ENCODE results near the gene AKT3.

Gene AKT3

DNA sequence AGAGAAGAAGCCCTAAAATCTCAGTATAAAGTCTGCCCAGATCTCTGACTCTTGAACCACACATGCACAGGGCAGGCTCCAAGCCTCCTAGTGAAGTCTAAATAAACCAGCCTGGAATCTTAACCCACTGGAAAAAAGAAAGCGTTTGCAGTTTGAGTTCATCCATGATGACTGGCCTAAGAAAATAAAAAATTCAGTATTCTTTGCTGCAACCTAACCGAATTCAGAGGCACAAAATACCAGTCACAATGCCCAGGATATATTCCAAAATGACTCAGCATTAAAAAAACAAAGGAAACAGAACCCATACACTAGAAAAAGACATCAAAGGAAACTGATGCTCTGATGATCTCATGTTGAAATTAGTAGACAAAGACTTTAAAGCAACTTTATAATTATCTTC is 325.0 kb downstream of the AKT3 start:
- peaks cover 3% of the 10 kb centered on the region for H3K79me1 ChIP-seq (ENCODE audit: low read length)
- H4K8ac ChIP-seq (ENCODE audit: low read depth, low read length): no peak overlapping the region
- no peaks in the 10 kb centered on the region for H3K27me3 ChIP-seq (ENCODE audit: insufficient read depth, low read length)
- peaks cover 0 to 7% of the 10 kb centered on the region in 2 experiments for H3K4me1 ChIP-seq (ENCODE audit: control insufficient read depth in 1 of 2, insufficient read depth in 2 of 2, low read length in 2 of 2)
- no peak overlapping the region for H2BK5ac ChIP-seq (ENCODE audit: low read depth, low read length, poor library complexity)
- no peak overlapping the region for H3K18ac ChIP-seq (ENCODE audit: low read length)
- WGBS (ENCODE audit: extremely low coverage, insufficient coverage, insufficient read length): no CpG with 5 or more reads among the region's 2 CpGs
- no peak overlapping the region for H3K4me3 ChIP-seq (ENCODE audit: low read depth, low read length)
- peaks cover 0 to 1% of the 10 kb centered on the region in 2 experiments for H3K36me3 ChIP-seq (ENCODE audit: control insufficient read depth in 1 of 2, insufficient read depth in 2 of 2, low read length in 2 of 2)
- H3K27ac ChIP-seq (ENCODE audit: low read depth, low read length): no peak overlapping the region
- no peak overlapping the region for H2AK5ac ChIP-seq (ENCODE audit: low read length)
- no peak overlapping the region for H2AFZ ChIP-seq (ENCODE audit: insufficient read depth, low read length, poor library complexity)
- H3K9ac ChIP-seq (ENCODE audit: low read length): no peak overlapping the region
- no peak overlapping the region for H3K23ac ChIP-seq (ENCODE audit: low read length)
- no peak overlapping the region for H4K12ac ChIP-seq (ENCODE audit: low read depth, low read length)
- no peaks in the 10 kb centered on the region for H3K9me3 ChIP-seq (ENCODE audit: insufficient read depth, low read depth, low read length)
- H2BK12ac ChIP-seq (ENCODE audit: low read length): no peak overlapping the region
- no peaks in the 10 kb centered on the region for H3K79me2 ChIP-seq (ENCODE audit: control insufficient read depth, insufficient read depth, low read length, poor library complexity)
- no peak for DNase-seq
- no peak overlapping the region for H4K91ac ChIP-seq (ENCODE audit: low read depth, low read length)
- no peak overlapping the region for H3K4ac ChIP-seq (ENCODE audit: low read depth, low read length)
- H3K14ac ChIP-seq (ENCODE audit: low read length): no peak overlapping the region
- no peak overlapping the region for H3K4me2 ChIP-seq (ENCODE audit: low read length)
- peak overlapping the region; percentile 73 for H2BK120ac ChIP-seq (ENCODE audit: insufficient read depth, low read length, poor library complexity)

DNA sequence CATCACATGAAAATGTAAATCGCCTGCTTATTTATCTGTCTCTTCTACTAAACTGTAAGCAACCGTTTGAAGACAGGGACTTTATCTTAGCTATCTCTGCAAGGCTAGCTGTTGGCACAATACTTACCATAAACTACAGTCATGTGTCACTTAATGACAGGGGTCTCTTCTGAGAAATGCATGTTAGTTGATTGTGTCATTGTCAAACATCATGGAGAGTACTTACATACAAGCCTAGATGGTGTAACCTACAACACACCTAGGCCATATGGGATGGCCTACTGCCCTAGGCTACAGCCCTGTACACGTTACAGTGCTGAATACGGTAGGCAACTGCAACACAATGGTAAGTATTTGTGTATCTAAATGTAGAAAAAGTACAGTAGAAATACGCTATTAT is 326.3 kb downstream of the AKT3 start:
- no peak overlapping the region for H2AK5ac ChIP-seq (ENCODE audit: low read length)
- H2AFZ ChIP-seq (ENCODE audit: insufficient read depth, low read length, poor library complexity): no peak overlapping the region
- no CpG with 5 or more reads among the region's 5 CpGs for WGBS (ENCODE audit: extremely low coverage, insufficient coverage, insufficient read length)
- no peak overlapping the region for H3K27ac ChIP-seq (ENCODE audit: low read depth, low read length)
- peaks cover 3% of the 10 kb centered on the region for H3K79me1 ChIP-seq (ENCODE audit: low read length)
- no peak overlapping the region for H2BK12ac ChIP-seq (ENCODE audit: low read length)
- H3K4me2 ChIP-seq (ENCODE audit: low read length): no peak overlapping the region
- no peak overlapping the region for H3K4ac ChIP-seq (ENCODE audit: low read depth, low read length)
- H3K36me3 ChIP-seq (ENCODE audit: control insufficient read depth in 1 of 2, insufficient read depth in 2 of 2, low read length in 2 of 2): peaks cover 0 to 1% of the 10 kb centered on the region in 2 experiments
- H3K27me3 ChIP-seq (ENCODE audit: insufficient read depth, low read length): no peaks in the 10 kb centered on the region
- peaks cover 0 to 7% of the 10 kb centered on the region in 2 experiments for H3K4me1 ChIP-seq (ENCODE audit: control insufficient read depth in 1 of 2, insufficient read depth in 2 of 2, low read length in 2 of 2)
- H4K8ac ChIP-seq (ENCODE audit: low read depth, low read length): no peak overlapping the region
- no peak overlapping the region for H4K12ac ChIP-seq (ENCODE audit: low read depth, low read length)
- no peaks in the 10 kb centered on the region for H3K9me3 ChIP-seq (ENCODE audit: insufficient read depth, low read depth, low read length)
- no peaks in the 10 kb centered on the region for H3K79me2 ChIP-seq (ENCODE audit: control insufficient read depth, insufficient read depth, low read length, poor library complexity)
- H4K91ac ChIP-seq (ENCODE audit: low read depth, low read length): no peak overlapping the region
- no peak overlapping the region for H2BK5ac ChIP-seq (ENCODE audit: low read depth, low read length, poor library complexity)
- DNase-seq: peak; percentile 68 to 79
- H3K4me3 ChIP-seq (ENCODE audit: low read depth, low read length): no peak overlapping the region
- no peak overlapping the region for H3K18ac ChIP-seq (ENCODE audit: low read length)
- H3K14ac ChIP-seq (ENCODE audit: low read length): no peak overlapping the region
- no peak overlapping the region for H2BK120ac ChIP-seq (ENCODE audit: insufficient read depth, low read length, poor library complexity)
- H3K9ac ChIP-seq (ENCODE audit: low read length): no peak overlapping the region
- no peak overlapping the region for H3K23ac ChIP-seq (ENCODE audit: low read length)

DNA sequence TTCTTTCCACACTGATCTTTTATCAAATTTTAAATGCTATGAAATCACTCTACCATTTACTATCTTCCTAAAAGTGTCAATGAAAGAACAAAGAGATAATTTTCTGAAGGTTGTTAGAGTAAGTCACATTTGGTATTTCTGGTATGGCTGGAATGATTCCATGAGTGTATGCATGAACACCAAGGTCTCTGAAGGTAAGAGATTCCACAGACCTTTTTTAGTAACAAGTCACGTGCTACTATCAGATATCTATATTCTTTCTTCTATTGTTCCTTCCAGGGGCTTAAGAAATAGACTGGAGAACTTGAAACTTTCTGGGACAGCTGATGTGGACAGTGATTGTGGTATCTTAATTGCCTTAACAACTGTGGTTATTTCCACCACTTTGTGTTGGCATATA is 329.2 kb downstream of the AKT3 start:
- no peaks in the 10 kb centered on the region for H3K27me3 ChIP-seq (ENCODE audit: insufficient read depth, low read length)
- peaks cover 0 to 7% of the 10 kb centered on the region in 2 experiments for H3K4me1 ChIP-seq (ENCODE audit: control insufficient read depth in 1 of 2, insufficient read depth in 2 of 2, low read length in 2 of 2)
- H3K79me2 ChIP-seq (ENCODE audit: control insufficient read depth, insufficient read depth, low read length, poor library complexity): no peaks in the 10 kb centered on the region
- no peaks in the 10 kb centered on the region for H3K9me3 ChIP-seq (ENCODE audit: insufficient read depth, low read depth, low read length)
- H4K8ac ChIP-seq (ENCODE audit: low read depth, low read length): no peak overlapping the region
- no peak overlapping the region for H3K4me3 ChIP-seq (ENCODE audit: low read depth, low read length)
- WGBS (ENCODE audit: extremely low coverage, insufficient coverage, insufficient read length): no CpG with 5 or more reads among the region's 1 CpG
- no peak overlapping the region for H2AK5ac ChIP-seq (ENCODE audit: low read length)
- no peak overlapping the region for H3K4me2 ChIP-seq (ENCODE audit: low read length)
- H4K91ac ChIP-seq (ENCODE audit: low read depth, low read length): no peak overlapping the region
- no peak overlapping the region for H3K23ac ChIP-seq (ENCODE audit: low read length)
- peak; percentile 4 to 69 for DNase-seq
- H3K36me3 ChIP-seq (ENCODE audit: control insufficient read depth in 1 of 2, insufficient read depth in 2 of 2, low read length in 2 of 2): peaks cover 0 to 5% of the 10 kb centered on the region in 2 experiments
- H2AFZ ChIP-seq (ENCODE audit: insufficient read depth, low read length, poor library complexity): no peak overlapping the region
- H3K79me1 ChIP-seq (ENCODE audit: low read length): peaks cover 3% of the 10 kb centered on the region
- no peak overlapping the region for H3K14ac ChIP-seq (ENCODE audit: low read length)
- H3K9ac ChIP-seq (ENCODE audit: low read length): no peak overlapping the region
- H4K12ac ChIP-seq (ENCODE audit: low read depth, low read length): no peak overlapping the region
- H3K27ac ChIP-seq (ENCODE audit: low read depth, low read length): peak overlapping the region; percentile 11
- H2BK12ac ChIP-seq (ENCODE audit: low read length): no peak overlapping the region
- H3K4ac ChIP-seq (ENCODE audit: low read depth, low read length): no peak overlapping the region
- no peak overlapping the region for H3K18ac ChIP-seq (ENCODE audit: low read length)
- no peak overlapping the region for H2BK5ac ChIP-seq (ENCODE audit: low read depth, low read length, poor library complexity)
- no peak overlapping the region for H2BK120ac ChIP-seq (ENCODE audit: insufficient read depth, low read length, poor library complexity)

DNA sequence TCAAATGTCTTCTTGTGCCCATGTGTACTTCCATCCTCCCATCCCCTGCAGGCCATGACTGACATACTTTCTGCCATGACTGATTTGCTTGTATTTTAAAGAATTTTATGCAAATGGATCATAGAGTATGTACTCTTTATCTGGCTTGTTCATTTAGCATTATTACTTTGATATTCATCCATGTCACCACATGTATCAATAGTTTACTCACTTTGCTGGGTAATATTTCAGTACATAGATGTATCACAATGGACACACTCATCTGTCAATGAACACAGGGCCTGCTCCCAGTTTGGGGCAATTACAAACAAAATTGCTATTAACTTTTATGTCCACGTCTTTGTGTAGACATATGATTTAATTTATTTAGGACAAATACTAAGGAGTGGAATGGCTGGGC is 335.1 kb downstream of the AKT3 start:
- peak in 1 of 2 donors; percentile 14 for DNase-seq
- Histone ChIP-seq H4K91ac (ENCODE audit: low read depth, low read length) (no peak overlapping the region), H3K27ac (ENCODE audit: low read depth, low read length) (no peak overlapping the region), H3K36me3 (ENCODE audit: control insufficient read depth in 1 of 2, insufficient read depth in 2 of 2, low read length in 2 of 2) (peaks cover 3 to 5% of the 10 kb centered on the region in 2 experiments), H2AFZ (ENCODE audit: insufficient read depth, low read length, poor library complexity) (no peak overlapping the region), H3K14ac (ENCODE audit: low read length) (no peak overlapping the region), H2AK5ac (ENCODE audit: low read length) (no peak overlapping the region), H4K12ac (ENCODE audit: low read depth, low read length) (no peak overlapping the region), H2BK12ac (ENCODE audit: low read length) (no peak overlapping the region), H3K79me2 (ENCODE audit: control insufficient read depth, insufficient read depth, low read length, poor library complexity) (no peaks in the 10 kb centered on the region), H3K18ac (ENCODE audit: low read length) (no peak overlapping the region), H3K27me3 (ENCODE audit: insufficient read depth, low read length) (no peaks in the 10 kb centered on the region), H2BK5ac (ENCODE audit: low read depth, low read length, poor library complexity) (no peak overlapping the region), H4K8ac (ENCODE audit: low read depth, low read length) (no peak overlapping the region), H3K9me3 (ENCODE audit: insufficient read depth, low read depth, low read length) (no peaks in the 10 kb centered on the region), H3K4me2 (ENCODE audit: low read length) (no peak overlapping the region), H3K79me1 (ENCODE audit: low read length) (no peaks in the 10 kb centered on the region), H3K23ac (ENCODE audit: low read length) (no peak overlapping the region), H3K4ac (ENCODE audit: low read depth, low read length) (no peak overlapping the region), H2BK120ac (ENCODE audit: insufficient read depth, low read length, poor library complexity) (no peak overlapping the region), H3K4me1 (ENCODE audit: control insufficient read depth in 1 of 2, insufficient read depth in 2 of 2, low read length in 2 of 2) (peaks cover 6 to 7% of the 10 kb centered on the region in 2 experiments), H3K4me3 (ENCODE audit: low read depth, low read length) (no peak overlapping the region), H3K9ac (ENCODE audit: low read length) (no peak overlapping the region)
- no CpG with 5 or more reads among the region's 1 CpG for WGBS (ENCODE audit: extremely low coverage, insufficient coverage, insufficient read length)
